ENCODE data around the gene ALG10.
"Not testable (repeated sequence)": the region's sequence is repeated elsewhere in the genome, so short reads cannot be mapped to it uniquely, and the experiment has no call there.

ALG10 gene, protein sequence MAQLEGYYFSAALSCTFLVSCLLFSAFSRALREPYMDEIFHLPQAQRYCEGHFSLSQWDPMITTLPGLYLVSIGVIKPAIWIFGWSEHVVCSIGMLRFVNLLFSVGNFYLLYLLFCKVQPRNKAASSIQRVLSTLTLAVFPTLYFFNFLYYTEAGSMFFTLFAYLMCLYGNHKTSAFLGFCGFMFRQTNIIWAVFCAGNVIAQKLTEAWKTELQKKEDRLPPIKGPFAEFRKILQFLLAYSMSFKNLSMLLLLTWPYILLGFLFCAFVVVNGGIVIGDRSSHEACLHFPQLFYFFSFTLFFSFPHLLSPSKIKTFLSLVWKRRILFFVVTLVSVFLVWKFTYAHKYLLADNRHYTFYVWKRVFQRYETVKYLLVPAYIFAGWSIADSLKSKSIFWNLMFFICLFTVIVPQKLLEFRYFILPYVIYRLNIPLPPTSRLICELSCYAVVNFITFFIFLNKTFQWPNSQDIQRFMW
- 6.9 to 17.4 reads per million in 2 donors for total RNA-seq

DNA sequence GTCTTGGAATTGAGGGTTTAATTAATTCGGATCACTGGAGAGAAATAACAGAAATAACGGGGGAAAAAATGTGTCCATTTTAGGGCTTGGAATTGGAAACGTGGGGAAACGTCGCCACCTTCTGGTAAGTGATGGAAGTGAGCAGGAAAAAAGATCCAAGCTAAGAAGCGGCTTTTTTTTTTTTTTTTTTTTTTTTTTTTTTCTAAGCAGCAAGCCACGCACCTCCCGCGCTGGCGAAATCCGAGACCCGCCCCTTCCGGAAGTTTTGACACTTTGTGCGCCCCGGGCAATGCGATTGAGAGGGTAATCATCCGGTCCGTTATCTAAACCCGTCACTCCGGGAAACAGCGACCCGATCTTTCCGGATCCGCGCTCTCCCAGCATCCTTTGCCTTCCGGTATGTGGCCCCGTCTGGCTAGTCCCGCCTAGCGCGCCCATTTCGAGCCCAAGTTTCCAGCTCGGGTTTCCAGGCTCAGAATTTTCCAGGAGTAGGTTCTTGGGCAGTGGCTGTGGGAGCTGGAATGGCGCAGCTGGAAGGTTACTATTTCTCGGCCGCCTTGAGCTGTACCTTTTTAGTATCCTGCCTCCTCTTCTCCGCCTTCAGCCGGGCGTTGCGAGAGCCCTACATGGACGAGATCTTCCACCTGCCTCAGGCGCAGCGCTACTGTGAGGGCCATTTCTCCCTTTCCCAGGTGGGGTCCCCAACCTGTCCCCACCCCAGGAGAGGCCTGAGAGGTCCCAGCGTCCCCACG, at the start of gene ALG10:
Gene ALG10 (plus strand): TSS at position 418 of the 752 bp plus-strand sequence. CDS start 104 bp downstream, at position 522.
- DNase-seq = peak; percentile 83 to 98 (median 95)

DNA sequence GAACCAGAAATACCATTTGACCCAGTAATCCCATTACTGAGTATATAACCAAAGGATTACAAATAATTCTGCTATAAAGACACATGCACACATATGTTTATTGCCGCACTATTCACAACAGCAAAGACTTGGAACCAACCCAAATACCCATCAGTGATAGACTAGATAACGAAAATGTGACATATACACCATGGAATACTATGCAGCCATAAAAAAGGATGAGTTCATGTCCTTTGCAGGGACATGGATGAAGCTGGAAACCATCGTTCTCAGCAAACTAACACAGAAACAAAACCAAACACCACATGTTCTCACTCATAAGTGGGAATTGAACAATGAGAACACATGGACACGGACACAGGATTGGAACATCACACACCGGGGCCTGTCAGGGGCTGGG, 49.4 kb upstream of the ALG10 start:
- not testable (repeated sequence) for DNase-seq

DNA sequence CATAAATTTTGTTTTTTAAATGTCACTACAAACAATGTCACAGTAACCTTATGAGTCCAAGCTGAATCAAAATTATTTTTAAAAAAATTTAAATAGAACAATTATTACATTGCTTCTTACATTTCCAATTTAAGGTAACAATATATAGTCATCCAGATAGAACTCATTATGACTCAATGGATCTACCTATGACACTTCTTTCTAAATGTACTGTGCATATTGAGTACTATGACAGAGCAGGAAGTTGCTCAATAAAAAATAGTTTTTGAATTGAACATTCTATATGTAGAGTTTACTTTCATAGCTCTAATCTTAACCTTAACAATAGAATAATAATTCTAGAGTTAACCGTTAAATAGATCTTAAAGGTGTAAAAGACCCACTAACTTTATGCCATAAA, 44.4 kb upstream of the ALG10 start:
- DNase-seq = no peak

DNA sequence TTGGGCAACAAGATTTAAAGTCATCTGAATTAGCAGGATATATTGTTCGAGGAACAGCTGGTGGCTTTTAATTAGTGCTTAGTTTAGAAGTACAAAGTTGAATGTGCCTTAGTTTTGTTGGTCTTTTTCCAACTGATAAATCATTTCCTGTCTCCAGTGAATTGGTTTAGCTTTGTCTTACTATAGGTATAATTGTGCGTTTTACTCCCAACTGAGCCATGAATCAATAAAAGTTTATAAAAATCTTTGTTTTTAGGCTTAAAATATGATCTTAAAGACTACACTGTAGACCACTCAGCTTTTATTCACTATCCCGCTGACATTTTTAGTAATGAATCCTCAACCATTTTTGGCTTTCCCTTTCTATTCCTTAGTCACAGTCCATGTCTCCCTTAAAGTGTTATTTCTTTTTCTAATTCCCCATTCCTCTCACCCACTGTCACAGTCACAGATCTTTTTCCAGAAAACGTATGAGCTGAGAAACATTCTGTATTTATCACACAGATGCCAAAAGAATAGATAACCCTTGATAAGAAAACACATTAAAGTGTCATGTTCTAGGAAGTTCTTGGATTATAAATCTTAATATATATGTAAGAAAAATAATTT, 34.0 kb upstream of the ALG10 start:
- no peak for DNase-seq

DNA sequence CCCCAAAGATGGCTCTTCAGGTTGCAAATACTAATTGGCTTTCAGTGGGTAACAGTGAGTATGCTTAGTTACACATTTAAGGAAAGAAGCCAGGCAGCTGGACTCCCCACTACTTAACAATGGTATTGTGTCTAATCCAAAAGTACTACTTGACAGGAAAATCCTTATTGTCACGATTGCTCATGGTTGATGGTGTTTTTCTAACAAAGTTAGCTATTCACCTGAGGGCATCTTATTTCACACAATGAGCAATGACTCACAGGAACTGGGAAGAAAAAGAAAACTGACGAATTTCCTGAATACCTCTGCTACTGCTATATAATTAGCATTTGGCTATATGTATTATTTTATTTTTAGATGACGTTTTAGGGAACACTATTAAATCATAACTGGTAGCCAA, 33.4 kb upstream of the ALG10 start:
- DNase-seq = no peak

DNA sequence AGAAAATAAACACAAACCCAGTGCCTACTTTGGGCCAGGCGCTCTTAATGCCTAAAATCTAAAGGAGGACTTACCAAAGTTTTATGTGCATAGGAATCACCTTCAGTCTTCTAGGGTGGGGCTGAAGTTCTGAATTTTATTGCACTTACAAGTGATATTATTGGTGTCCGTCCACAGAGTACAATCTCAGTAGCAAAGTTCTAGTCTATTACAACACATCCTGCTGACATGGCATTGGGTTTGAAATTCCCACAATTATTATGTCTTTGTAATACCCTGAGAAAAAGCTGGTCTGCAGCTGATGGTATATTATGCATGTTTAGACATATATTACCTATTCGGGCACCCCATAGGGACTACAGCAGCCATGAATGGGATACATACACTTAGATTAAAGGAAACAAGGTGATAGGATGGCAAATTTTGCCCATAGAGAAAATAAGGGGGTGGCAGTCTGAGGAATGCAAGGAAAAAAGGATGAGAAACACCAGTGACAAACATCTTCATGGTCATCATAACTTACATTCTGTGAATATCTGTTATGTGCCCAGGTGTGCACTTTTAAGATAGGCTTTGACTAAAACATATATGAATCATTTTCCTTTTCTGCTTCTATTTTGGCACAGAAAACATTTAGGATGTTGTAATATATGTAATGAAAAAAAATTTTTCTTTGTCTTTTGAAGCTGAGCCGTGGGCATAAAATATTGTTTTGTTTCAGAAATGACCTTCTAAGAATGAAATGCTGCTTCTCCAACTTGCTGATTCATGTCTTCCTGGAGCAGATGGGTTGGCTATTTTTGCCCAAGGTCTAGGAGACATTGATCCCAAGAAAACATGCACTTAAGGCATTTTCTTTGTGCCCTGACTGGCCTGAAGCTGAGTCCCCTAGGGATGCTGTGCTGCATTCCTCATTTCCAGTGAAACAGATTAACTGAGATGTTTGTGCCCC, 27.2 kb upstream of the ALG10 start:
- no peak for DNase-seq

DNA sequence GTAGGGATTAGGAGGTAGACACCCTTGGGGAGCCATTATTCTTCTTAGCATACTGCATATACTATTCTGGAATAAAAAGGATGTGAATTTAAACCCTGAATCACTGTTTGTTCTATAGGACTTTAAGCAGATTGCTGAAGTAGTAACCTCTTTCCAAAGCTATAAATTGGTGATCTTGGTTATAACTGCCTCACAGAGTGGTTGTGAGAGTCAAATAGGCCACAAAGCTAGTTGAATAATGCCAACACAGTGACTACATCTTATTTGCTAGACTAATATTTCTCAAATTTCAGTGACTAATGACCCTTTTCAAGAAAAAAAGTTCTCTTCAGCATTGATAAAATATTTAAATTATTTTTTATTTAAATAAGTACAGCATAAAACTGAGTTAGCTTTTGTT, 13.5 kb upstream of the ALG10 start:
- DNase-seq = not testable (repeated sequence)

DNA sequence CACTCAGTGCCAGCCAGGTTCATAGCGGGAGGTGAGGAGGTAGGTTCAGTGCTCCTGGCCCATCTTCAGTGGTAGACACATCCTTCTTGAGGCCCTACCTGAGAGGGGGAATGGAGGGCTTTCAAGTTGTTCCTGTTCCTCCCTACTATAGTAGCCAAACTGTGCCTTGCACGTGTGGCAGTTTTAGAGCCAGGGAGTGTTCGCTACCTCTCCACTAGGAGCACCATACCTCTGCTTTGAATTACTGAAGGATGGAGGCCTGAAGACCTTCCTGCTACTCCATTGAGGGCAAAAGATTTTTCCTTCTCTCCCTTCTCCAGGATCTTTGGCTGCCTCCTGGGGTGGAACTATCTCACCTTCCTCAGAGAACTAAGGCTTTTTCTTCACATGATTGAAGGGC, 5.9 kb upstream of the ALG10 start:
- no peak for DNase-seq

DNA sequence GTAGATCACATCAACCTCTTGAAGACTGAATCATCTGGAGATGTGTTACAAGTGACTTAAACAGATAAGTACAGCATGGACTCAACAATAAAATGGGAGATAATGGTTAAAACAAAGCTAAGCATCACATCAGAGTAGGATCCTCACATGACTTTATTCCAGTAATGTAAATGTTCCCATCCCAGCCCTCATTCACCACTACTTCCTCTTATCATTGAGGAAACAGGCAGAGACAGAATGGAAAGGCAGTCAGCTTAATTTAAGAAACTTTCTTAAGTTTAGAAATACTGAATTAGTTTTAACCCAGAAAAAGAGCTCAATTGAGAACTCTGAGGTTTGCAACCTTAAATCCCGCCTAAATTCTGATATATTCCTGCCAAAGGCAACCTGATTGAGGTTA, 1.2 kb upstream of the ALG10 start:
- DNase-seq = no peak

DNA sequence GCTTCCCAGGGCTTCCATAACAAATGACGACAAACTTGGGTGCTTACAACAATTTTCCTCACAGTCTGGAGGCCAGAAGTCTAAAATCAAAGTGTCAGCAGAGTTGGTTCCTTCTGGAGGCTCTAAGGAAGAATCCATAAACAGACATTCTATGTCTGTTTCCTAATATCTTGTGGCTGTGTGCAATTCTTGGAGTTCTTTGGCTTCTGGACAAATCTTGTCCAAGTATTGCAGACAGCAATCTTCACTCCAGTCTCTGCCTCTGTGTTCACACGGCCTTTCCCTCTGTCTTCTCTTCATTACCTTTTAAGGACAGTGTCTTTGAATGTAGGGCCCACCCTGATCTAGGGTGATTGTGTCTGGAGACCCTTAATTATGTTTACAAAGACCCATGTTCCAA, 5.4 kb downstream of the ALG10 start:
- not testable (repeated sequence) for DNase-seq

DNA sequence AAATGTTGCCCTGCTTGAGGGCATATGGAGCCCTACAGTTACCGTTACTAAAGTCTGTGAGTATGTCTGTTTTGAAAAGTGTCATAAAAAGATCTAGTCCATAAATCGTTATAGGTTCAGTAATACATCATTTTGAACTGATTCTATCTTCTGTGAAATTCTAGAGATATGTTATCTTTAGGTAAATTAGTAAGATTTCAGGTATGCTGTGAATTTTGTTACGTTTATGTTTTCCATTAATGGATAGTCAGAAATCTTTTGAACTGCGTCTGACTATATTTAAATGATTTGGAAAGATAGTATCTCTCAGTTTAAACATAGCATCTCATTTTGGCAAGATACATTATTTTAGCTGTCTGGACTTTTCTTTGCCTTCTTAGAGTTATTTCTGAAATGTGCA, 8.3 kb downstream of the ALG10 start:
- no peak for DNase-seq

DNA sequence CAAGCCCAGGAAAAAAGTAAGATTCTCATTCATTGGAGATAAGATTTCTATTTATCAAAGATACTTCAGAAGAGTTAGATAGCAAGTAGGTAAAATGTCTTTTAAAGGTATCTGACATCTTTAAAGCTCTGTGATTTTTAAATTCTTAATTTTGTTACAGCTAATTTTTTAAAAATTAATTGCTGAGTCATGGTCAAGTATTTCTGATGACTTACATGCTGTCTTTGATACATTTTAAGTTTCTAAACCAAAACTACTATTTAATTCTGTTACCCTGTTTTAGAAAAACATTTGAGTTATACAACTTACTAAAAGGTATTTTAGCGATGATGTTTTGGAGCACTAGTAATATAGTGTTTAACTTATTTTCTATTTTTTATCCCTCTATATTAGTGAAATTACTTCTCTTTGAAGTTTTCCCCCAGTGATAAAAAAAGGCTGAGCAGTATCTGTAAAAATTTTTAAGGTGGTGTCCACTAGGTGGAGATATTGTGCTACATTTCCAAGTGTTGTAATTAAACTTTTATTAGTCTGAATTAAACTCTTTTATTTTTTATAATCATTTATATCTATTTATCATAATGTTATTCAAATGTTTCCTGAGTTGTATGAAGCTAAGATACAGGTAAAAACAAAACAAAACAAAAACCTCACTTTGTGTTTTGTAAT, 11.5 kb downstream of the ALG10 start:
- DNase-seq = peak in 2 of 5 experiments; percentile 6 to 31

DNA sequence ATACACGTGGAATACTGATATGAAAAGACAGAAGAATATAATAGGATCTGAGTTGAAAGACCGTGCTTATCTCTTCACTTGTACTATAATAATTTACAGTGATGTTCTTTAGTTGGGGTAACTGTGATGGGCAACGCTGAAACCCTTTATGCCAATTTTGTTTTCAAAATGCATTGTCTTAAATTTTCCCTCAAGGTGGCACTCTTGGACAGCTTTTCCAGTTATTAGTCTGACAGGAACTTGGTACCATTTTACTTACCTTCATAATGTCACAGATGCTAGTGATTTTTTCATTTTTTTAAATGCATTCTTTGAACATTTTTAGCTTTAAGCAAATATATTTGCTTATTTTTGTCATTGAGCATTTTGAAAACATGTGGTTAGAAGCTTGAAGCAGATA, 16.1 kb downstream of the ALG10 start:
- not testable (repeated sequence) for DNase-seq

DNA sequence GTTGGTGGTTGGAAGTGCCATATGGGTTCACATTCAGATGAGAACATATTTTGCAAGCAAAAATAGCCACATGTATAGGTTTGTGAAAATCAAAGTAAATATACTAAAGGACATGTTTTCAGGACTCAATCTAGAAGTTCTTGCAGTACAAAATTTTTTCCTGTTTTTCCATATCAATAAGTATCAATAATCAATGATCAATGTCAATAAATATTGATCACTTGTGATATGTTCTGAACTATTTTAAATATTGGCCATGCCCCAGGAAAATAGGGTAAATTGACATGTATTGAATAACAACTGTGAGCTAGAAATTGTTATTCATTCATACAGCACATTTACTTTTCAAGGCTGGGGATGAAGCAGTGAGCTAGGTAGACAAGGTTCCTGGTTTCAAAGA, 24.3 kb downstream of the ALG10 start:
- DNase-seq = no peak

DNA sequence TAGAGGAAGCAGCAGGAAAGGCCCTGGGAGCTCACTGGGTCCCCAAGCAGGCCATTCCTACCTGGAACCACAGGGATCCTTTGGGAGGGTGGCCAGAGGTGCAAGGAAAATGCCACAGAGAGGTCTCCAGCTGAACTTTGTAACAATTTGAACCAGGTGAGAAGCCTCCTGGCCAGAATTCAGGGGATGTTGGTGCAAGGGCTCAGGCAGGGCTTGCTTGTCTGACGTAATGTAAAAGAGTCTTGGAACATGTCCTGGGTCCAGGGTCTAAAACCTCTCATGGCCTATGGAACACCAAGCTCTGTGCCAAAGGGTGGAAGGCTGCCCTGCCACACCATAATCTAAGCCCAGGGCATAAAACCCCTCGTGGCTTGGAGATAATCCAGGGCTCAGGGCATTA, 25.6 kb downstream of the ALG10 start:
- not testable (repeated sequence) for DNase-seq

DNA sequence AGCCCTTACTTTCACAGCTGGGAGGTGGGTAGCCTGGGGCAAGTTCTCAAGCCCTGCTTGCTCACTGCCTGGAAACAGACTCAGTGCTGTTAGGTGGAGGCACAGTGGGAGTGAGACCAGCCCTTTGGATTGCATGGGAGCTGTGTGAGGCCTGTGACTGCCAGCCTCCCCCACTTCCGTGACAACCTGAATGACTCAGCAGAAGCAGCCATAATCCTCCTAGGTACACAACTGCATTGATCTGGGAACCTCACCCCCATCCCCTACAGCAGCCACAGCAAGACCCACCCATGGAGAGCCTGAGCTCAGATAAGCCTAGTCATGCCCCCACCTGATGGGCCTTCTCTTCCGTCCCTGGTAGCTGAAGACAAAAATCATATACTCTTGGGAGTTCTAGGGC, 26.4 kb downstream of the ALG10 start:
- no peak for DNase-seq

DNA sequence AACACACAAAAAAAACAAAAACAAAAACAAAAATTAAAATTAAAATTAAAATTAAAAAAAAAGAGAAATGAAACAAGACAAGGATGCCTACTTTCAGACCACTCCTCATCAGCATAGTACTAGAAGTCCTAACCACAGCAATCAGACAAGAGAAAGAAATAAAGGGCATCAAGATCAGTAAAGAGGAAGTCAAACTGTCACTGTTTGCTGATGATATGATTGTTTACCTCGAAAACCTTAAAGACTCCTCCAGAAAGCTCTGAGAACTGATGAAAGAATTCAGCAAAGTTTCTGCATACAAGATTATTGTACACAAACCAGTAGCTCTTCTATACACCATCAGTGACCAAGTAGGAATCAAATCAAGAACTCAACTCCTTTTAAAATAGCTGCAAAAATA, 29.2 kb downstream of the ALG10 start:
- no peak for DNase-seq

DNA sequence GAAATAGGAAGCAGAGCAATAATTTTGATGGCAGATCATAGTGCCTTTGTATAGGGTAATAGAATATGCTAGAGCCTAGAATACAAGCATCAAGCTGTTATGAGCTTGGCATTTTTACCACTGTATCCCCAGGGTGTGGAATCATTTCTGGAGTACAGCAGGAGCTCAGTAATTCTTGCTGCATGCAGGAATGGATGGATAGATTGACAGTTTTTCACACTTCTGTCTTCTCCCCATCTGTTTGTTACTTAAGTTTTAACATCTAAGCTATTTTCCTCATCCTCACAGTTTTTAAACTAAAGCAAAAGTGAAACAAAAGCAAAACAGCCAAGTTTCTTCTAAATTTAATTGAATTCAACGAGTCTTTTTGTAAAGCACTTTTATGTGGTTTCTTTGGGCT, 32.6 kb downstream of the ALG10 start:
- DNase-seq = no peak

Data from T-helper 2 cell (primary cell).